OCI-LY3 (cell line): ENCODE measurements around the gene TMEM101.

Experiments used
- H2AFZ ChIP-seq: fragments of 200-600, 300-600 bp; shearing (Covaris generic); 2 replicates; pipeline ENCODE4 v1.6.0; 2014; ENCODE audit warnings: antibody characterized with exemption, low read depth, low read length
- H3K27ac ChIP-seq: fragments of 200-600, 300-600 bp; sonication (generic); 2 replicates; pipeline ENCODE4 v1.5.1; 2014; ENCODE audit warnings: mild to moderate bottlenecking, low read length, moderate library complexity, mixed read lengths
- H3K27me3 ChIP-seq: fragments of 200-600, 300-600 bp; sonication (generic); 2 replicates; pipeline ENCODE4 v1.6.1; 2014; ENCODE audit warnings: low read depth, low read length, mixed read lengths
- H3K36me3 ChIP-seq: fragments of 200-600, 300-600 bp; sonication (generic); replicated peaks from 2 replicates; pipeline ENCODE3; 2014; ENCODE audit warnings: low read depth, low read length, mixed read lengths
- H3K4me1 ChIP-seq: fragments of 300-600, 200-600 bp; sonication (generic); 2 replicates; pipeline ENCODE4 v1.6.1; 2014; ENCODE audit warnings: low read length, mixed read lengths
- H3K4me2 ChIP-seq: fragments of 200-600, 300-600 bp; sonication (generic); 2 replicates; pipeline ENCODE4 v1.6.1; 2014; ENCODE audit warnings: low read length, mixed read lengths
- H3K4me3 ChIP-seq: fragments of 300-600, 200-600 bp; sonication (generic); 2 replicates; pipeline ENCODE4 v1.5.1; 2014; ENCODE audit warnings: antibody characterized with exemption, mild to moderate bottlenecking, low read length, moderate library complexity
- H3K79me2 ChIP-seq: fragments of 300-600, 200-600 bp; shearing (Covaris generic); 2 replicates; pipeline ENCODE4 v1.6.1; 2014; ENCODE audit warnings: mild to moderate bottlenecking, low read length, mixed read lengths
- H3K9ac ChIP-seq: fragments of 300-600, 200-600 bp; shearing (Covaris generic); 2 replicates; pipeline ENCODE4 v1.6.0; 2014; ENCODE audit warnings: mild to moderate bottlenecking, low read length, moderate library complexity
- H3K9me3 ChIP-seq: fragments of 200-600, 300-600 bp; shearing (Covaris generic); 2 replicates; pipeline ENCODE4 v1.6.1; 2014; ENCODE audit warnings: low read length, mixed read lengths; ENCODE audit not compliant: insufficient read depth
- H4K20me1 ChIP-seq: fragments of 200-600, 300-600 bp; sonication (generic); 2 replicates; pipeline ENCODE4 v1.6.1; 2016; ENCODE audit warnings: low read length, mixed read lengths; ENCODE audit not compliant: insufficient read depth
- CTCF ChIP-seq: fragments of 200-600, 300-600 bp; sonication (generic); IDR thresholded peaks from 2 replicates; pipeline ENCODE4 v1.5.1; 2014; ENCODE audit warnings: antibody characterized with exemption, low read length, low read depth
- EZH2phosphoT487 ChIP-seq: fragments of 200-600 bp; shearing (Covaris generic); IDR thresholded peaks from 2 replicates; pipeline ENCODE4 v1.6.1; 2018; ENCODE audit warnings: antibody characterized with exemption, mixed run types, low read depth

The TMEM101 gene

DNA sequence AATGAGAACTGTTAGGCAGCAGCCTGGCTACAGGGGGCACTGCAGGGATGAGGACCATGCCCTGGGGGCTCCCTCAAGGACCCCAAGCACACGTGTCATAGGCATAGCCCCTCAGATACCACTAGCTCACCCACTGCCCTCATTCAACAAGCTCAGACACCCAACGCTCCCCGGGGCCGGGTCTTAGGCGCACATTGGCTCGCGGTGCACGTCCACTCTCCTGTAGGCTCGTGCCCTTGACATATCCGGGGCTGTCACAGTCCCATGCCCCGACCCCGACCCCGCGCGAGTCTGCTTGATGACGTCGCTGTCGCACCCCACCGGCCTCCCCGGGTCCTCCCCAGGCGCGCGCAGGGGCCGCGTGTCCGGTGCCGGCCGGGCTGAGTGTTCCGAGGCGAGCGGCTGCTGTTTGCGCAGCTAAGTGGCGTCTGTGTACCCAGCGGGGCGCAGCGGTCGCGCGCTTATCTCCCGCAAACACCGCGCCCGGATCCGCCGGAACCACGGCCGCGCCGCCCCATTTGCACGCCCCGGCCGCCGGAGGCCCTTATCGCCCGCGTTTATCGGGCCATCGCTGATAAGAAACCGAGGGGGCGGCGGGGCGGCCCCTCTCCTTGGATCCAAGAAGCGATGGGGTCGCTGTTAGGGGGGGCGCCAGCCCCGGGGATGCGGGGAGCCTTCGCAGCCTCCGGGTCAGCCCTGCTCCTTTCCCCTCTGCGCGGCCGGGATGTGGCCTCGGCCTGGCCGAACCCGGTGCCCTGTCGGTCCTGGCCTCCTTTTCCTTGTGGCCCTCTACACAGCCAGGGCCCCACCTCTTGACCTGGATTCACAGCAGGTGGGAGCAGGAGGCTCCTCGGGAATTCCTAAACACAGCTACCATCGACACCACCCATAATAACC is 31.0 kb downstream of the TMEM101 start:
- no peak; the same call in 1 of the 2 replicates for TF ChIP-seq CTCF
- TF ChIP-seq EZH2phosphoT487: no peak
- Histone ChIP-seq H3K4me2 (no peak overlapping the region), H2AFZ (no peak overlapping the region), H3K27me3 (0 out of 2 replicates have a peak, but pooled peaks cover 3% of the 10 kb centered on the region), H3K4me1 (no peaks in the 10 kb centered on the region), H3K27ac (no peak overlapping the region), H3K79me2 (no peaks in the 10 kb centered on the region), H3K9ac (no peak overlapping the region), H3K4me3 (no peak overlapping the region), H3K9me3 (no peaks in the 10 kb centered on the region), H4K20me1 (no peaks in the 10 kb centered on the region), H3K36me3 (no peaks in the 10 kb centered on the region)

DNA sequence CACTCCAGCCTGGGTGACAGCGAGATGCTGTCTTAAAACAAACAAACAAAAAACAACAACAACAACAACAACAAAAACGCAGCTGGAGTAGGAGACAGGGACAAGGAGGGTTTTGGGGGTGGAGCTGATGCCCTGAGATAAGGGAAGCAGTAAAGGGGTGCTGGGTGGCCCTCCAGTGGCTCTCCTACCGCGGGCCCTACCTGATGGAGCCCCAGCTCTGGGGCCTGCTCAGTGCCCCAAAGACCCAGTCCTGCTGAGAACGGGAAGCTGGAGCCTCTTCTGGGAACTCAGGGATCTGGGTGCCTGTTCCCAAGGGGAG is 31.6 kb downstream of the TMEM101 start:
- Histone ChIP-seq H3K4me1 (no peaks in the 10 kb centered on the region), H3K9ac (no peak overlapping the region), H3K9me3 (no peaks in the 10 kb centered on the region), H3K4me2 (no peak overlapping the region), H3K79me2 (no peaks in the 10 kb centered on the region), H2AFZ (no peak overlapping the region), H3K27ac (no peak overlapping the region), H3K36me3 (no peaks in the 10 kb centered on the region), H3K27me3 (0 out of 2 replicates have a peak, but pooled peaks cover 3% of the 10 kb centered on the region), H3K4me3 (no peak overlapping the region), H4K20me1 (no peaks in the 10 kb centered on the region)
- no peak for TF ChIP-seq EZH2phosphoT487
- no peak for TF ChIP-seq CTCF

GRCh38 chr17:43982171-43982570 is 32.6 kb downstream of the TMEM101 start:
- no peak for TF ChIP-seq EZH2phosphoT487
- Histone ChIP-seq H4K20me1 (no peaks in the 10 kb centered on the region), H3K79me2 (no peaks in the 10 kb centered on the region), H3K27ac (no peak overlapping the region), H2AFZ (no peak overlapping the region), H3K4me3 (no peak overlapping the region), H3K27me3 (0 out of 2 replicates have a peak, but pooled peaks cover 3% of the 10 kb centered on the region), H3K9me3 (no peaks in the 10 kb centered on the region), H3K9ac (no peak overlapping the region), H3K4me1 (no peaks in the 10 kb centered on the region), H3K4me2 (no peak overlapping the region), H3K36me3 (no peaks in the 10 kb centered on the region)

DNA sequence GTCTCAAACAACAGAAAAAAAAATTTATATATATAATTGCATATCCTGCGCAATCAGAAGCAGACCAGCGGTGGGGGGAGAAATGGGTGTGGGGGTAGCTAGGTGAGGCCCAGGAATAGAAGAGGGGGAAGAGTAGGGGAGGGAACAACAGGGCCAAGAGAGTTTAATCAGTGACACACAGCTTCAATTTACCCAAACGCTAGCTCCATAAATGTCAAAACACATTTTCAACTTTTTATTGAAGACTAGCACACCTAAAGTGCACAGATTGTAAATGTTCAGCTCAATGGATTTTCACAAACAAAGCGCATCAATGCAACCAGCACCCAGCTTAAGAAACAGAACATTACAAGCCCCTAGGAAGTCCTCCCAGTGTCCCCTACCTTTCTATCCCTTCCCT is 35.1 kb downstream of the TMEM101 start:
- Histone ChIP-seq H3K79me2 (no peaks in the 10 kb centered on the region), H2AFZ (no peak overlapping the region), H3K9ac (no peak overlapping the region), H3K36me3 (no peaks in the 10 kb centered on the region), H3K4me2 (no peak overlapping the region), H3K4me1 (no peaks in the 10 kb centered on the region), H4K20me1 (no peaks in the 10 kb centered on the region), H3K4me3 (no peak overlapping the region), H3K9me3 (no peaks in the 10 kb centered on the region), H3K27ac (no peak overlapping the region), H3K27me3 (no peaks in the 10 kb centered on the region)
- no peak for TF ChIP-seq CTCF
- no peak for TF ChIP-seq EZH2phosphoT487
